GM23338 (cell line): ENCODE results near the gene SPATA31E1. TPM values are rescaled to one million over a fixed set of nuclear protein-coding genes. Genes with fewer than 3 reads are reported as not detected.

Experiments used
- ATAC-seq: fragments of 200-7000 bp; cut with Tn5 transposase; 3 replicates; pipeline ENCODE4 v1.9.1; 2020
- DNase-seq: peaks from one replicate; pipeline ENCODE4 v3.0.0-alpha.2; 2015; ENCODE audit warnings: low spot score
- H2AFZ ChIP-seq: fragments of 200-600 bp; sonication (generic); 2 replicates; pipeline ENCODE4 v1.8.0; 2016; ENCODE audit warnings: antibody characterized with exemption, mild to moderate bottlenecking, moderate library complexity
- H3F3A ChIP-seq: fragments of 200-600 bp; sonication (generic); replicated peaks from 2 replicates; pipeline ENCODE4 v1.8.0; 2017; ENCODE audit warnings: antibody characterized with exemption, mixed run types, low read depth
- H3K27ac ChIP-seq: fragments of 200-600 bp; sonication (generic); 2 replicates; pipeline ENCODE4 v1.6.1; 2016; ENCODE audit warnings: low read depth
- H3K27me3 ChIP-seq: fragments of 200-600 bp; sonication (generic); 2 replicates; pipeline ENCODE4 v1.8.0; 2016; ENCODE audit warnings: mild to moderate bottlenecking, mixed run types, moderate library complexity; ENCODE audit not compliant: insufficient read depth
- H3K36me3 ChIP-seq: fragments of 200-600 bp; sonication (generic); 2 replicates; pipeline ENCODE4 v1.8.0; 2016; ENCODE audit warnings: mild to moderate bottlenecking; ENCODE audit not compliant: insufficient read depth
- H3K4me1 ChIP-seq: fragments of 200-600 bp; sonication (generic); 2 replicates; pipeline ENCODE4 v1.8.0; 2016; ENCODE audit warnings: mild to moderate bottlenecking, moderate library complexity; ENCODE audit not compliant: insufficient read depth
- H3K4me2 ChIP-seq: fragments of 200-600 bp; sonication (generic); 2 replicates; pipeline ENCODE4 v1.7.1; 2017; ENCODE audit warnings: mixed run types
- H3K4me3 ChIP-seq: fragments of 200-600 bp; sonication (generic); 2 replicates; pipeline ENCODE4 v1.6.1; 2016; ENCODE audit warnings: mixed run types
- H3K79me2 ChIP-seq: fragments of 200-600 bp; sonication (generic); replicated peaks from 2 replicates; pipeline ENCODE4 v1.8.0; 2017; ENCODE audit warnings: mild to moderate bottlenecking; ENCODE audit not compliant: insufficient read depth
- H3K9me2 ChIP-seq: fragments of 200-600 bp; sonication (generic); 2 replicates; pipeline ENCODE4 v1.8.0; 2017; ENCODE audit not compliant: insufficient read depth
- H4K20me1 ChIP-seq: fragments of 200-600 bp; sonication (generic); replicated peaks from 2 replicates; pipeline ENCODE4 v1.8.0; 2017; ENCODE audit warnings: mild to moderate bottlenecking; ENCODE audit not compliant: insufficient read depth
- H3K27ac Mint-ChIP-seq: 2 replicates; pipeline ENCODE4 v1.8.0; 2020; ENCODE audit warnings: inconsistent platforms, mild to moderate bottlenecking, moderate library complexity, mixed read lengths
- H3K27me3 Mint-ChIP-seq: 3 replicates; pipeline ENCODE4 v1.8.0; 2022; ENCODE audit warnings: low read depth, mild to moderate bottlenecking, moderate library complexity, mixed read lengths, inconsistent platforms; ENCODE audit not compliant: insufficient read depth, poor library complexity
- H3K36me3 Mint-ChIP-seq: 3 replicates; pipeline ENCODE4 v1.8.0; 2021; ENCODE audit warnings: low read depth, mild to moderate bottlenecking, inconsistent platforms, moderate library complexity, mixed read lengths
- H3K4me1 Mint-ChIP-seq: 3 replicates; pipeline ENCODE4 v1.8.0; 2020; ENCODE audit warnings: mild to moderate bottlenecking, inconsistent platforms, mixed read lengths
- H3K4me3 Mint-ChIP-seq: 3 replicates; pipeline ENCODE4 v1.8.0; 2021; ENCODE audit warnings: moderate library complexity, mild to moderate bottlenecking, inconsistent platforms, mixed read lengths
- H3K9me3 Mint-ChIP-seq: 3 replicates; pipeline ENCODE4 v1.8.0; 2020; ENCODE audit warnings: moderate library complexity, mild to moderate bottlenecking, inconsistent platforms, mixed read lengths
- CREB1 ChIP-seq: fragments of 250-450 bp; sonication (Bioruptor Pico); IDR thresholded peaks from 2 replicates; pipeline ENCODE4 v1.5.0; 2020; ENCODE audit warnings: low read depth, mild to moderate bottlenecking, moderate library complexity
- CTCF ChIP-seq, 2 experiments: fragments of 200-600 bp in 1 of 2; sonication (generic) in 1 of 2; conservative IDR thresholded peaks; 2 replicates each; pipeline versions ENCODE4 v1.5.1 to v1.6.1; 2016 to 2017; ENCODE audit warnings: antibody characterized with exemption in 2 of 2, low read depth in 2 of 2, mild to moderate bottlenecking in 2 of 2, moderate library complexity in 1 of 2
- EZH2 ChIP-seq: fragments of 200-600 bp; sonication (generic); IDR thresholded peaks from one replicate; pipeline ENCODE4 v1.8.0; 2017; ENCODE audit warnings: antibody characterized with exemption, mild to moderate bottlenecking, low read depth; ENCODE audit not compliant: unreplicated experiment
- EZH2phosphoT487 ChIP-seq: fragments of 200-600 bp; sonication (generic); IDR thresholded peaks from one replicate; pipeline ENCODE4 v1.8.1; 2018; ENCODE audit warnings: antibody characterized with exemption; ENCODE audit not compliant: unreplicated experiment
- JUNB ChIP-seq: IDR thresholded peaks from one replicate; pipeline ENCODE4 v1.6.1; 2016; ENCODE audit warnings: antibody characterized with exemption; ENCODE audit not compliant: unreplicated experiment
- NANOG ChIP-seq: IDR thresholded peaks from 2 replicates; pipeline ENCODE4 v1.6.1; 2016; ENCODE audit warnings: antibody characterized with exemption, borderline replicate concordance
- POLR2AphosphoS5 ChIP-seq: IDR thresholded peaks from 2 replicates; pipeline ENCODE4 v1.6.1; 2016; ENCODE audit warnings: antibody characterized with exemption, low read depth
- STAT1 ChIP-seq: IDR thresholded peaks from one replicate; pipeline ENCODE4 v1.6.1; 2016; ENCODE audit warnings: antibody characterized with exemption; ENCODE audit not compliant: unreplicated experiment
- ZNF114 ChIP-seq: fragments of 250-450 bp; sonication (Bioruptor Pico); IDR thresholded peaks from 2 replicates; pipeline ENCODE4 v1.5.0; 2020; ENCODE audit warnings: mild to moderate bottlenecking, moderate library complexity
- ZNF331 ChIP-seq: fragments of 250-450 bp; sonication (Bioruptor Pico); IDR thresholded peaks from 2 replicates; pipeline ENCODE4 v1.5.0; 2020; ENCODE audit warnings: low read depth, mild to moderate bottlenecking, moderate library complexity
- ZNF462 ChIP-seq: fragments of 250-450 bp; sonication (Bioruptor Pico); IDR thresholded peaks from 2 replicates; pipeline ENCODE4 v1.5.0; 2020; ENCODE audit warnings: mild to moderate bottlenecking, moderate library complexity
- polyA plus RNA-seq: library from polyadenylated mRNA; unstranded; fragments of >200 nt; fragmentation: Nextera tagmentation; extraction: Ambion mirVana; gene quantifications from 2 replicates; pipeline ENCODE4 v1.2.1, GENCODE V29; 2016
- total RNA-seq: library from RNA; depleted of rRNA; stranded (reverse); fragments of >200 nt; shearing (Covaris generic); gene quantifications from 2 replicates; pipeline ENCODE4 v1.2.3, GENCODE V29; 2014
- TF ChIP-seq, protein P1 (sequence below): IDR thresholded peaks from 2 replicates; pipeline ENCODE4 v1.6.1; 2016; ENCODE audit warnings: antibody characterized with exemption
- TF ChIP-seq, protein P2 (sequence below): IDR thresholded peaks from one replicate; pipeline ENCODE4 v1.6.1; 2018; ENCODE audit warnings: antibody characterized with exemption; ENCODE audit not compliant: unreplicated experiment

The SPATA31E1 gene
- total and polyA plus RNA-seq, 2 experiments from 2014 or later: 0.05 TPM; not detected in 1

DNA sequence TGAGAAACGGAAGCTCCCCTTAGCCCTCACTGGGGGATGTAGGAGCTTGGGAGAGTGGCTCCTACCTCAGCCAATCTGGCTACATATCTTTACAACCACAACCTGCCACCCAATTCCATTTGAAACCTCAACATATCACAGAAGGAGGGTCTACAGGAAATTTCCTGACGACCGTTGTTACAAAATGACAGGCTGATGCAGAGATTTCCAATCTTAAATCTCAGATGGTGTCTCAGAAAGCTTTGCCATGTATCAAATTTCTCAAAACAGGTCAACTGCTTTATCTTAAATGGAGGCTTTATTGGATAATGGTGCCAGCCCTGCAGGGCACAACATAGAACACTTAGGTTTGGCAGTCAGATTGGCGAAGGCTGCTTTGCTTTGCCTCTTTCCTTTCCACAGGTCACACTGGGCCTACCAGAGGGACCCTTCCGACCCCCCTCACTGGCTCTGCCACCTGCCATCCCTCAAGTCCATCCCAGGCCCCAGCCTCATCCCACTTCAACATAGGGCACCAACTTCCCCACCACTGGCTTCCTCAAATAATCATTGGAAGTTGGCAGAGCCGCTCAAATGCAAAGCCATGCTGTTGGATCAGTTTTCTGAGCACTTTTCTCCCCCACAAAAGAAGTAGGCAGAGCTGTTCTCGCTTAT, 11.1 kb upstream of the SPATA31E1 start:
- Mint-ChIP-seq H3K4me3 (no peak overlapping the region), H3K4me1 (peaks cover 19% of the 10 kb centered on the region), H3K9me3 (peaks cover 10% of the 10 kb centered on the region), H3K27me3 (peaks cover 10% of the 10 kb centered on the region), H3K27ac (no peak overlapping the region), H3K36me3 (peaks cover under 1% of the 10 kb centered on the region; the same call in 2 of the 3 replicates)
- Histone ChIP-seq H3K27me3 (no peaks in the 10 kb centered on the region), H4K20me1 (no peaks in the 10 kb centered on the region), H3F3A (no peaks in the 10 kb centered on the region), H3K79me2 (no peaks in the 10 kb centered on the region), H3K4me2 (no peak overlapping the region), H3K9me2 (peaks cover under 1% of the 10 kb centered on the region; the same call in 1 of the 2 replicates), H3K4me3 (no peak overlapping the region), H3K36me3 (no peaks in the 10 kb centered on the region), H2AFZ (no peak overlapping the region), H3K27ac (no peak overlapping the region), H3K4me1 (peaks cover 9% of the 10 kb centered on the region)
- DNase-seq (no peak), ATAC-seq (no peak)
- no peak for TF ChIP-seq NANOG
- TF ChIP-seq ZNF331 (CRISPR knock-in tag): no peak
- no peak for TF ChIP-seq CREB1 (CRISPR knock-in tag)
- no peak for TF ChIP-seq EZH2
- TF ChIP-seq, protein P1, sequence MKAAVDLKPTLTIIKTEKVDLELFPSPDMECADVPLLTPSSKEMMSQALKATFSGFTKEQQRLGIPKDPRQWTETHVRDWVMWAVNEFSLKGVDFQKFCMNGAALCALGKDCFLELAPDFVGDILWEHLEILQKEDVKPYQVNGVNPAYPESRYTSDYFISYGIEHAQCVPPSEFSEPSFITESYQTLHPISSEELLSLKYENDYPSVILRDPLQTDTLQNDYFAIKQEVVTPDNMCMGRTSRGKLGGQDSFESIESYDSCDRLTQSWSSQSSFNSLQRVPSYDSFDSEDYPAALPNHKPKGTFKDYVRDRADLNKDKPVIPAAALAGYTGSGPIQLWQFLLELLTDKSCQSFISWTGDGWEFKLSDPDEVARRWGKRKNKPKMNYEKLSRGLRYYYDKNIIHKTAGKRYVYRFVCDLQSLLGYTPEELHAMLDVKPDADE: no peak
- no peak for TF ChIP-seq JUNB
- TF ChIP-seq POLR2AphosphoS5: no peak
- TF ChIP-seq CTCF (conservative IDR thresholded peaks at IDR 0.05; ENCODE audit: low read depth in 2 of 2): no peak
- no peak for TF ChIP-seq EZH2phosphoT487
- TF ChIP-seq, protein P2, sequence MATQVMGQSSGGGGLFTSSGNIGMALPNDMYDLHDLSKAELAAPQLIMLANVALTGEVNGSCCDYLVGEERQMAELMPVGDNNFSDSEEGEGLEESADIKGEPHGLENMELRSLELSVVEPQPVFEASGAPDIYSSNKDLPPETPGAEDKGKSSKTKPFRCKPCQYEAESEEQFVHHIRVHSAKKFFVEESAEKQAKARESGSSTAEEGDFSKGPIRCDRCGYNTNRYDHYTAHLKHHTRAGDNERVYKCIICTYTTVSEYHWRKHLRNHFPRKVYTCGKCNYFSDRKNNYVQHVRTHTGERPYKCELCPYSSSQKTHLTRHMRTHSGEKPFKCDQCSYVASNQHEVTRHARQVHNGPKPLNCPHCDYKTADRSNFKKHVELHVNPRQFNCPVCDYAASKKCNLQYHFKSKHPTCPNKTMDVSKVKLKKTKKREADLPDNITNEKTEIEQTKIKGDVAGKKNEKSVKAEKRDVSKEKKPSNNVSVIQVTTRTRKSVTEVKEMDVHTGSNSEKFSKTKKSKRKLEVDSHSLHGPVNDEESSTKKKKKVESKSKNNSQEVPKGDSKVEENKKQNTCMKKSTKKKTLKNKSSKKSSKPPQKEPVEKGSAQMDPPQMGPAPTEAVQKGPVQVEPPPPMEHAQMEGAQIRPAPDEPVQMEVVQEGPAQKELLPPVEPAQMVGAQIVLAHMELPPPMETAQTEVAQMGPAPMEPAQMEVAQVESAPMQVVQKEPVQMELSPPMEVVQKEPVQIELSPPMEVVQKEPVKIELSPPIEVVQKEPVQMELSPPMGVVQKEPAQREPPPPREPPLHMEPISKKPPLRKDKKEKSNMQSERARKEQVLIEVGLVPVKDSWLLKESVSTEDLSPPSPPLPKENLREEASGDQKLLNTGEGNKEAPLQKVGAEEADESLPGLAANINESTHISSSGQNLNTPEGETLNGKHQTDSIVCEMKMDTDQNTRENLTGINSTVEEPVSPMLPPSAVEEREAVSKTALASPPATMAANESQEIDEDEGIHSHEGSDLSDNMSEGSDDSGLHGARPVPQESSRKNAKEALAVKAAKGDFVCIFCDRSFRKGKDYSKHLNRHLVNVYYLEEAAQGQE: no peak
- no peak for TF ChIP-seq ZNF462
- no peak for TF ChIP-seq STAT1
- no peak for TF ChIP-seq ZNF114 (CRISPR knock-in tag)
